Fibroblast of pulmonary artery (primary cell): ENCODE measurements around the gene NCCRP1.

Source experiments
- DNase-seq: peaks from one replicate; pipeline ENCODE4 v3.0.0-alpha.2; 2010; ENCODE audit warnings: low read depth
- H3K4me3 ChIP-seq: replicated peaks from 2 replicates; pipeline ENCODE4 v1.5.1; 2011; ENCODE audit warnings: low read depth, mild to moderate bottlenecking, control low read depth, low read length, moderate library complexity
- TF ChIP-seq, protein P1 (sequence below): IDR thresholded peaks from 2 replicates; pipeline ENCODE4 v1.5.1; 2011; ENCODE audit warnings: mild to moderate bottlenecking, control low read depth, low read length, inconsistent platforms; ENCODE audit errors: missing control alignments

The NCCRP1 gene

GRCh38 chr19:39170386-39171231 is 26.2 kb upstream of the NCCRP1 start:
- DNase-seq: no peak
- TF ChIP-seq, protein P1, sequence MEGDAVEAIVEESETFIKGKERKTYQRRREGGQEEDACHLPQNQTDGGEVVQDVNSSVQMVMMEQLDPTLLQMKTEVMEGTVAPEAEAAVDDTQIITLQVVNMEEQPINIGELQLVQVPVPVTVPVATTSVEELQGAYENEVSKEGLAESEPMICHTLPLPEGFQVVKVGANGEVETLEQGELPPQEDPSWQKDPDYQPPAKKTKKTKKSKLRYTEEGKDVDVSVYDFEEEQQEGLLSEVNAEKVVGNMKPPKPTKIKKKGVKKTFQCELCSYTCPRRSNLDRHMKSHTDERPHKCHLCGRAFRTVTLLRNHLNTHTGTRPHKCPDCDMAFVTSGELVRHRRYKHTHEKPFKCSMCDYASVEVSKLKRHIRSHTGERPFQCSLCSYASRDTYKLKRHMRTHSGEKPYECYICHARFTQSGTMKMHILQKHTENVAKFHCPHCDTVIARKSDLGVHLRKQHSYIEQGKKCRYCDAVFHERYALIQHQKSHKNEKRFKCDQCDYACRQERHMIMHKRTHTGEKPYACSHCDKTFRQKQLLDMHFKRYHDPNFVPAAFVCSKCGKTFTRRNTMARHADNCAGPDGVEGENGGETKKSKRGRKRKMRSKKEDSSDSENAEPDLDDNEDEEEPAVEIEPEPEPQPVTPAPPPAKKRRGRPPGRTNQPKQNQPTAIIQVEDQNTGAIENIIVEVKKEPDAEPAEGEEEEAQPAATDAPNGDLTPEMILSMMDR: no peak
- H3K4me3 ChIP-seq: no peak overlapping the region

GRCh38 chr19:39171479-39172465 is 25.0 kb upstream of the NCCRP1 start:
- TF ChIP-seq, protein P1: no peak
- no peak overlapping the region for H3K4me3 ChIP-seq
- DNase-seq: no peak

GRCh38 chr19:39172700-39173501 is 23.9 kb upstream of the NCCRP1 start:
- H3K4me3 ChIP-seq: no peak overlapping the region
- no peak for DNase-seq
- TF ChIP-seq, protein P1: no peak

- TF ChIP-seq, protein P1: no peak
- no peak for DNase-seq
- H3K4me3 ChIP-seq: no peak overlapping the region
Observed at GRCh38 chr19:39173502-39173991, 23.2 kb upstream of the NCCRP1 start.

- DNase-seq: no peak
- H3K4me3 ChIP-seq: no peak overlapping the region
- TF ChIP-seq, protein P1: no peak
Observed at GRCh38 chr19:39174142-39174541, 22.6 kb upstream of the NCCRP1 start.
